SHP77 (cell line): ENCODE measurements around the gene ZNF683.
"Not testable (repeated sequence)": the region's sequence is repeated elsewhere in the genome, so short reads cannot be mapped to it uniquely, and the experiment has no call there.

Experiments used
- DNase-seq, 2 experiments: peaks; one replicate each; lab custom pipeline; 2025; lab: John Stamatoyannopoulos, UW

The ZNF683 gene

GRCh38 chr1:26385063-26385462 lies 12.5 kb upstream of the ZNF683 start:
- not testable (repeated sequence) for DNase-seq

- no peak for DNase-seq
Measured at GRCh38 chr1:26384076-26384475, 11.5 kb upstream of the ZNF683 start.

GRCh38 chr1:26378879-26379251 lies 6.3 kb upstream of the ZNF683 start:
- DNase-seq, result no peak

GRCh38 chr1:26378088-26378878 lies 5.7 kb upstream of the ZNF683 start:
- DNase-seq, result no peak

- no peak for DNase-seq
Measured at GRCh38 chr1:26376050-26376449, 3.5 kb upstream of the ZNF683 start.

GRCh38 chr1:26375081-26375480 lies 2.5 kb upstream of the ZNF683 start:
- DNase-seq, result no peak

GRCh38 chr1:26374361-26374760 lies 1.8 kb upstream of the ZNF683 start:
- not testable (repeated sequence) for DNase-seq

GRCh38 chr1:26373789-26374188 lies 1.2 kb upstream of the ZNF683 start:
- no peak for DNase-seq

GRCh38 chr1:26373281-26373680 lies 731 bp upstream of the ZNF683 start:
- no peak for DNase-seq

GRCh38 chr1:26372039-26372438 lies 511 bp downstream of the ZNF683 start:
- no peak for DNase-seq

- DNase-seq, result no peak
Measured at GRCh38 chr1:26370591-26371382, 1.8 kb downstream of the ZNF683 start.

GRCh38 chr1:26368486-26368885 lies 4.1 kb downstream of the ZNF683 start:
- DNase-seq, result no peak

GRCh38 chr1:26368006-26368405 lies 4.5 kb downstream of the ZNF683 start:
- DNase-seq, result no peak

- no peak for DNase-seq
Measured at GRCh38 chr1:26367441-26367840, 5.1 kb downstream of the ZNF683 start.

GRCh38 chr1:26364956-26365355 lies 7.6 kb downstream of the ZNF683 start:
- no peak for DNase-seq

GRCh38 chr1:26363549-26364448 lies 8.8 kb downstream of the ZNF683 start:
- peak; percentile 65 to 75 for DNase-seq

- no peak for DNase-seq
Measured at GRCh38 chr1:26362331-26362730, 10.2 kb downstream of the ZNF683 start.

GRCh38 chr1:26361605-26362122 lies 10.9 kb downstream of the ZNF683 start:
- DNase-seq, result no peak

GRCh38 chr1:26360807-26361604 lies 11.5 kb downstream of the ZNF683 start:
- DNase-seq, result no peak

- DNase-seq, result no peak
Measured at GRCh38 chr1:26359981-26360806, 12.4 kb downstream of the ZNF683 start.
